GM21717 (cell line): ENCODE data around the gene EEF1G.
A peak's percentile ranks its signal among the peaks of the same experiment; 100 is the strongest.
"Not testable (repeated sequence)": the region's sequence is repeated elsewhere in the genome, so short reads cannot be mapped to it uniquely, and the experiment has no call there.

Experiments used
- ATAC-seq: cut with Tn5 transposase; IDR thresholded peaks from one replicate; pipeline ENCODE4 v1.9.1; 2021; ENCODE audit warnings: mild to moderate bottlenecking, moderate library complexity; ENCODE audit not compliant: unreplicated experiment

Gene EEF1G

GRCh38 chr11:62556108-62556874 lies 17.4 kb downstream of the EEF1G start:
- ATAC-seq, result peak; percentile 34

- ATAC-seq, result peak; percentile 30
These were observed 18.1 kb downstream of the EEF1G start for GRCh38 chr11:62555464-62556107.

- ATAC-seq, result no peak
These were observed 19.1 kb downstream of the EEF1G start for GRCh38 chr11:62554387-62555167.

GRCh38 chr11:62553839-62554361 lies 19.8 kb downstream of the EEF1G start:
- ATAC-seq, result no peak

GRCh38 chr11:62553080-62553838 lies 20.4 kb downstream of the EEF1G start:
- ATAC-seq, result no peak

- no peak for ATAC-seq
These were observed 21.1 kb downstream of the EEF1G start for GRCh38 chr11:62552485-62553079.

- ATAC-seq, result not testable (repeated sequence)
These were observed 23.2 kb downstream of the EEF1G start for GRCh38 chr11:62550478-62550877.

GRCh38 chr11:62548545-62549335 lies 25.0 kb downstream of the EEF1G start:
- no peak for ATAC-seq

GRCh38 chr11:62547691-62548281 lies 25.9 kb downstream of the EEF1G start:
- ATAC-seq, result no peak

GRCh38 chr11:62546929-62547625 lies 26.6 kb downstream of the EEF1G start:
- no peak for ATAC-seq

GRCh38 chr11:62546244-62546928 lies 27.3 kb downstream of the EEF1G start, which contains the start of gene AHNAK:
AHNAK (minus strand) TSS chr11:62546806; CDS start chr11:62536098, 10,708 bp downstream.
- peak; percentile 27 for ATAC-seq

GRCh38 chr11:62545437-62546243 lies 28.1 kb downstream of the EEF1G start:
- ATAC-seq, result no peak

GRCh38 chr11:62544581-62545436 lies 28.9 kb downstream of the EEF1G start:
- no peak for ATAC-seq

GRCh38 chr11:62543680-62544444 lies 29.8 kb downstream of the EEF1G start:
- no peak for ATAC-seq
